Cardiac fibroblast (primary cell): ENCODE results near the gene TXNL4A.
"Not testable (repeated sequence)": the region's sequence is repeated elsewhere in the genome, so short reads cannot be mapped to it uniquely, and the experiment has no call there.

Experiments used
- DNase-seq, 2 donors: peaks; one replicate each; pipeline versions ENCODE4 v3.0.0 to v3.0.0-alpha.2; 2010; ENCODE audit warnings: low read depth in 2 of 2
- H3K4me3 ChIP-seq, 2 donors: replicated peaks in 1 of 2; 1 replicate in 1 of 2; 2 replicates in 1 of 2; pipeline ENCODE4 v1.5.1; 2011; ENCODE audit warnings: low read depth in 2 of 2, low read length in 2 of 2, mild to moderate bottlenecking in 2 of 2, moderate library complexity in 1 of 2
- TF ChIP-seq, protein P1 (sequence below): IDR thresholded peaks from one replicate; pipeline ENCODE4 v1.5.1; 2011; ENCODE audit warnings: low read depth, mild to moderate bottlenecking, low read length, inconsistent platforms

The TXNL4A gene

DNA sequence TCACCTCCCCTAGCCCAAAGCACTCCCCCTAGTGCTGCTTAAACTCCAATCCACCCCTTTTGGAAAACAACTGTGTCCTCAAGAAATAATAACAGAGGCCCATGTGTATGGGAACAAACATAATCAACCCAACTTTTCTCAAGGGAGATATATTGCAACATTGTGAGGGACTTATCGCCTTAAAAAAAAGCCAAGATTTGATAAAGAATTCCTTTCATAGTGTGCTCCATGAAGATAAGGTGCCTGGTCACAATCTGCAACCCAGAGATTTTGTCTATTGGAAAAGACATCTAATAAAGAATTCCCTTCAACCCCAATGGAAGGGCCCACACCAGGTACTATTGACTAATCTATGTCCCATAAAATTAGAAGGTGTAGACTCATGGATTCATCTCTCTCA is 41.3 kb upstream of the TXNL4A start:
- DNase-seq, result no peak
- TF ChIP-seq, protein P1, sequence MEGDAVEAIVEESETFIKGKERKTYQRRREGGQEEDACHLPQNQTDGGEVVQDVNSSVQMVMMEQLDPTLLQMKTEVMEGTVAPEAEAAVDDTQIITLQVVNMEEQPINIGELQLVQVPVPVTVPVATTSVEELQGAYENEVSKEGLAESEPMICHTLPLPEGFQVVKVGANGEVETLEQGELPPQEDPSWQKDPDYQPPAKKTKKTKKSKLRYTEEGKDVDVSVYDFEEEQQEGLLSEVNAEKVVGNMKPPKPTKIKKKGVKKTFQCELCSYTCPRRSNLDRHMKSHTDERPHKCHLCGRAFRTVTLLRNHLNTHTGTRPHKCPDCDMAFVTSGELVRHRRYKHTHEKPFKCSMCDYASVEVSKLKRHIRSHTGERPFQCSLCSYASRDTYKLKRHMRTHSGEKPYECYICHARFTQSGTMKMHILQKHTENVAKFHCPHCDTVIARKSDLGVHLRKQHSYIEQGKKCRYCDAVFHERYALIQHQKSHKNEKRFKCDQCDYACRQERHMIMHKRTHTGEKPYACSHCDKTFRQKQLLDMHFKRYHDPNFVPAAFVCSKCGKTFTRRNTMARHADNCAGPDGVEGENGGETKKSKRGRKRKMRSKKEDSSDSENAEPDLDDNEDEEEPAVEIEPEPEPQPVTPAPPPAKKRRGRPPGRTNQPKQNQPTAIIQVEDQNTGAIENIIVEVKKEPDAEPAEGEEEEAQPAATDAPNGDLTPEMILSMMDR, result no peak
- no peak overlapping the region for H3K4me3 ChIP-seq

DNA sequence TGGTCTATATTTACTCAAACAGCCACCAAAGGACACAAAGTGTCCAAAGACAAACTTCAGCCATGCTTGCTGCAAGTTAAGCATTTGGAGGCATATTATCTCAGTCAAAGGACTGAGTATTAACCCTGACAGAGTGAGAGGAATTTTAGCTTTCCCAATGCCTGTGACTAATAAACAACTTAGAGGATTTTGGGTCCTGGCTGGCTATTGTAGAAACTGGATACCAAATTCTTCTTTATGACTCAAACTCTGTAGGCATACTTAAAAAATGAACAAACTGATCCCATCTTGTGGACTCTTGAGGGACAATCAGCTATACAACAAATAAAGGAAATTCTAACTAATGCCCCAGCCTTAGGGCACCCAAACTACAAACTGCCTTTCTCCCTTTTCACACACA is 39.4 kb upstream of the TXNL4A start:
- DNase-seq, result peak; percentile 60 to 87

DNA sequence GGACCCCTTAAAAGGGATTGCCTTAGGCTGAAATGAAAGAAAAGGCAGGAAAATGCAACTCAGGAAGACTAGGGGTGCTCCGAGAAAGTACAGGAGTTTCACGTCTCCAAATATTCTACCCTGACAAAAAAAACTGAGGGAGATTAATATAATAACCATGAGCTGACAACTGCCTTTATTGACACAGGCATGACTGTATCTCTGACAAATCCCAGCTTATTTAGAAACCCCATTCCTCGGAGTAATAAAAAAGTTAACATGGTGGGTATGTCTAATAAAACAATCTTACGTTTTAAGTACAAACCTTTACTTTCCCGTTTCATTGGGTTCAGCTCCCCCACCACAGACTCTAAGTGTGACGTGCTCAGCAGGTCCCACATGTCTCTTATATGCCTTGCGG is 38.0 kb upstream of the TXNL4A start:
- H3K4me3 ChIP-seq, result no peak overlapping the region
- TF ChIP-seq, protein P1, result no peak
- no peak for DNase-seq

More for the DNA sequence above, 39.4 kb upstream of the TXNL4A start:
- not testable (repeated sequence) for H3K4me3 ChIP-seq

DNA sequence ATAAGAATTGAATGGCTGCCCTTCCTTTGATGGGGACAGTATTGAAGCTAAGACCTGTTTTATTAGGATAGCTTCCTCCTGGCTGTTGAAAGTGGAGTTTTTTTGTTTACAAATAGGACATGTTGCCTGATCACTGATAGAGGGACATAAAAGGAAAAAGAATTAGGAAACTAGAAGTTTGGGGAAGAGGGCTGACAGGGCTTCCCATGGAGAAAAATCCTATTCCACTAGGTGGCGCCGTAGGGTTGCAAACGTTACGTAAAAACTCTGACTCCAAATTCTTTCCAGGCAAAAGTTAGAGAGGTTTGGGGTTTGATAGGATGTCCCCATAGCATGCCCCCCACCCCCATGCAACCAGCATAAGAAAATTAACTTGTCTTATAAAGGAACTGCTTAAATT is 34.8 kb upstream of the TXNL4A start:
- no peak overlapping the region for H3K4me3 ChIP-seq
- DNase-seq, result peak in 1 of 2 donors; percentile 31
- TF ChIP-seq, protein P1, result peak; percentile 27

DNA sequence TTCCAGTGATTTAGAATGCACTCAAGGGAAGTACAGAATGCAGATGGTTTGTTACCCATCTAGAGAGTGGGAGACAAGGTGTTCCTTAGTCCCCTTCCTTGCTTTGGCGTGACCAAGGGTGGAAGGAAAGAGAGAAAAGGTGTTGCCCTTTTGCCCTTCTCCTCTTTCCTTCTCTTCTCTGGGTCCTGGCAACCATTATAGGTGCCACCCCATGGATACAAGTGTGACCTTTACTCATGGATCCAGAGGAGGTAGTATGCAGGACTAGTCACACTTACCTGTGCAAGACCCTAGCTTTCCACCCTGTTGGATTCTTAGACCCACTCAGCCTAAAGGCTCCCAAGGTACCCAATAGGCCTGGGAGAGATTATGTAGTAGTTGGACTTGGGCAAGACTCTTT is 34.2 kb upstream of the TXNL4A start:
- TF ChIP-seq, protein P1, result no peak
- H3K4me3 ChIP-seq, result no peak overlapping the region
- DNase-seq, result peak; percentile 40 to 43

DNA sequence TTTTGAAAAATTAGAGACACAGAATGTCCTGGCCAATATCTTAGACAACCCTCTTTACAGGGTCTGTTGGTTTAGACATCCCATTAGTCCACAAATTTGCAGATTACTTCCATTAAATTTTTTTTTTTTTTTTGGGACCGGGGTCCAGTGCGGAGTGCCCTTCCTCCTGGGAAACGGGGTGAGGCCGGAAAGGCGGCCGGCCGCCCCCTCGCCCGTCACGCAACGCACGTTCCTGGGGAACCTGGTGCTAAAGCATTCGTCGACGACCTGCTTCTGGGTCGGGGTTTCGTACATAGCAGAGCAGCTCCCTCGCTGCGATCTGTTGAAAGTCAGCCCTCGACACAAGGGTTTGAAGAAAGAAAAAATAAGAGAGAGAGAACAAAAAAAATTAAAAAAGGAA is 24.4 kb upstream of the TXNL4A start:
- no peak overlapping the region for H3K4me3 ChIP-seq
- TF ChIP-seq, protein P1, result no peak
- no peak for DNase-seq

DNA sequence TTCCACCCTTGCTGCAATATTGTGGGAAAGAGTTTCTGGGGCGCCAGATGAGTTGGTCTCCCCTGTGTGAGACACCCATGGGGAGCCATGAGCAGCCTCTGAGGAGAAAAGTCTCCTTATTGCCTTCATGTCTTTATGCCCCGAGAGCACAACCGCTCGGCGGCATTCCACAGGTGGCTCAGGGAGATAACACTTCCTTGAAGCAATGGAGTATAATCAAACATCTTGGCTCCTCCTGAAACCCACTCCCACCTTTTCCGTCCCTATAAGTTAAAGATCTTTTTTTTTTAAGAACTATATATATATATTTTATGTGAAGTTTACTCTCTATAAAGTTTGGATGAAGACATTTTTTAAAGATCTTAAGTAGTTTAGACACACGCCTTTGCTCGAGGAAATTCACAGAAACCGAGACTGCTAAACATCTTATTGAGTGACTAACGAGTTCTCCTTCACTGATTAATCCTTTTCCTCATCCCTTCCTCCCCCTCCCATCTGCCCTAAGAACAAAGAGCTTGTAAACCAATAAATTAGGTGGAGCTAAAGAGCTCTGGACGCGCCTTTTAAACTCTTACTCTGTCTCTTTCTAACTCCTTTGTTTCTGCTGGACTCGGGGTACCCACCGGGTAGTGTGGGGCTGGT is 23.3 kb upstream of the TXNL4A start:
- not testable (repeated sequence) for H3K4me3 ChIP-seq, DNase-seq

DNA sequence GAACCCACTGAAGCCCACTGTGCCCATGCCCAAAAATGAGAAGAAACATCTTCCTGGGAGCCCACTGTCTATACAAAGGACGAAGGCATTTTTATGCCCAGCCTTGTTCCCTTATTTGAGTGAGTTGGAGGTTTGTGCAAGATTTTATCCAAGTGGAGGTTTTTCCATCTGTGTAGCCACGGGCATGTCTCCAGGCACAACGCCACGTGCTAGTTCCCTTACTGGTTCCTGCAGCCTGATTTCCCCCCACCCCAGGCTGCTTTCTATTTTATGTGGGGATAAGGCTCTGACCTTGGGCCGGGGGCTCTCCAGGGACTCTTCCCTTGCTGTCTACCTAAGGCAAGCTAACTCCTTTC is 22.2 kb upstream of the TXNL4A start:
- H3K4me3 ChIP-seq, result no peak overlapping the region
- TF ChIP-seq, protein P1, result no peak
- DNase-seq, result no peak
